IPS DF 6.9 (cell line): Measurements from ENCODE around the gene IKBKG.
A peak's percentile ranks its signal among the peaks of the same experiment; 100 is the strongest.
"Not testable (repeated sequence)": the region's sequence is repeated elsewhere in the genome, so short reads cannot be mapped to it uniquely, and the experiment has no call there.

Source experiments
- DNase-seq: peaks from one replicate; pipeline ENCODE4 v3.0.0-alpha.2; 2013; ENCODE audit warnings: low read depth, low spot score
- H3K27ac ChIP-seq: one replicate; pipeline ENCODE4 v1.5.1; 2013; ENCODE audit warnings: low read length, control low read depth
- H3K27me3 ChIP-seq: 2 replicates; pipeline ENCODE4 v1.6.1; 2013; ENCODE audit warnings: mild to moderate bottlenecking, low read length; ENCODE audit not compliant: control insufficient read depth, insufficient read depth
- H3K36me3 ChIP-seq: 2 replicates; pipeline ENCODE4 v1.6.1; 2013; ENCODE audit warnings: low read length; ENCODE audit not compliant: control insufficient read depth, insufficient read depth
- H3K4me1 ChIP-seq: 2 replicates; pipeline ENCODE4 v1.6.1; 2013; ENCODE audit warnings: low read length; ENCODE audit not compliant: control insufficient read depth, insufficient read depth
- H3K4me3 ChIP-seq: 2 replicates; pipeline ENCODE4 v1.5.1; 2013; ENCODE audit warnings: mild to moderate bottlenecking, low read length
- H3K9me3 ChIP-seq: 2 replicates; pipeline ENCODE4 v1.6.1; 2013; ENCODE audit warnings: low read length, inconsistent platforms; ENCODE audit not compliant: control insufficient read depth, insufficient read depth
- WGBS: extraction: QIAGEN DNeasy Blood & Tissue Kit; methylation state at CpG from one replicate; pipeline ENCODE4 v1.1.7; 2013; ENCODE audit warnings: mixed read lengths, missing lambda C conversion rate; ENCODE audit not compliant: insufficient read length, insufficient coverage; 5-methylcytosine and 5-hydroxymethylcytosine counted together

Gene IKBKG

GRCh38 chrX:154547245-154548027, at the start of gene IKBKG:
Gene IKBKG (plus strand): TSS chrX:154547620. CDS start chrX:154552003, 4,383 bp downstream.
- peaks cover 6% of the 10 kb centered on the region; the same call in 1 of the 2 replicates for H3K36me3 ChIP-seq
- H3K4me1 ChIP-seq: peaks cover 2% of the 10 kb centered on the region; the same call in 1 of the 2 replicates
- H3K27me3 ChIP-seq: no peaks in the 10 kb centered on the region
- peak within 1 kb of the TSS; percentile 90 for H3K4me3 ChIP-seq
- H3K9me3 ChIP-seq: no peaks in the 10 kb centered on the region
- no peak for DNase-seq
- H3K27ac ChIP-seq: no peak within 1 kb of the TSS
- WGBS: no CpG with 5 or more reads among the region's 69 CpGs

- not testable (repeated sequence) for H3K4me3 ChIP-seq
Measured at GRCh38 chrX:154501423-154501822, 46.0 kb upstream of the IKBKG start.

DNA sequence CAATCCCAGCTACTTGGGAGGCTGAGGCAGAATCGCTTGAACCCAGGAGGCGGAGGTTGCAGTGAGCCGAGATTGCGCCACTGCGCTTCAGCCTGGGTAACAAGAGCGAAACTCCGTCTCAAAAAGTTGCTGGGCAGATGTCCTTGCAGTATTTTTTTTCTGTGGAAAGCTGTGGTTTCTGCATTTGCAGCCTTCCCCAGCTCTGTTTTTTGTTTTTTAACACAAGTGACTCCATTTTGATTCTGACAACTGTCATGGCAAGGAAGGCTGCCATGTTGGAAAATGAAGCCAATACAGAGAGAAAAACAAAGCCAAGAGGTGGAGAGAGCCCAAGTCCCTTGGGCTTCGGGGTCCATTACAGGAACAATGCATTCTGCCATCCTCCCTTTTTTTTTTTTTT, 45.3 kb upstream of the IKBKG start:
- H3K36me3 ChIP-seq: no peaks in the 10 kb centered on the region
- no peaks in the 10 kb centered on the region for H3K9me3 ChIP-seq
- no peaks in the 10 kb centered on the region for H3K4me1 ChIP-seq
- H3K27me3 ChIP-seq: no peaks in the 10 kb centered on the region
- H3K4me3 ChIP-seq: no peak overlapping the region
- DNase-seq: no peak
- WGBS: no CpG with 5 or more reads among the region's 8 CpGs
- no peak overlapping the region for H3K27ac ChIP-seq

More at GRCh38 chrX:154501423-154501822, 46.0 kb upstream of the IKBKG start:
- WGBS: no CpG with 5 or more reads among the region's 7 CpGs
- H3K9me3 ChIP-seq, DNase-seq, H3K4me1 ChIP-seq, H3K27ac ChIP-seq, H3K27me3 ChIP-seq, H3K36me3 ChIP-seq: not testable (repeated sequence)

DNA sequence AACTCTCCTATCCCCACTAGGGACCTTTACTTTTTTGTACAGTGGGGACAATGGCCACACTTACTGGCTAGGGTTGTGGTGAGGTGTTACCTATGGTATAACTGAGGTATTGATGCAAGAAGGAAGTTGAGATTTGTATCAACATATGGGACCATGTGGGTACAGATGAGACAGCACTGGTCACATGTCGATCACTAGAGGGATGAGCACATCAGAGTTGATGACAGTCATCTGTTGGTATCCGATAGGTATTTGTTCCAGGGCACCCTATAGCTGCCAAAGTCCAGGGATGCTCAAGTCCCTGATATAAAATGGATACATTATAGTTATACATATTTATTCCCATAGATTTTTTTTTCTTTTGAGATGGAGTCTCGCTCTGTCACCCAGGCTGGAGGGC, 44.4 kb upstream of the IKBKG start:
- H3K27me3 ChIP-seq: no peaks in the 10 kb centered on the region
- H3K4me1 ChIP-seq: no peaks in the 10 kb centered on the region
- H3K36me3 ChIP-seq: no peaks in the 10 kb centered on the region
- DNase-seq: no peak
- H3K27ac ChIP-seq: no peak overlapping the region
- WGBS: no CpG with 5 or more reads among the region's 3 CpGs
- no peak overlapping the region for H3K4me3 ChIP-seq
- H3K9me3 ChIP-seq: no peaks in the 10 kb centered on the region

DNA sequence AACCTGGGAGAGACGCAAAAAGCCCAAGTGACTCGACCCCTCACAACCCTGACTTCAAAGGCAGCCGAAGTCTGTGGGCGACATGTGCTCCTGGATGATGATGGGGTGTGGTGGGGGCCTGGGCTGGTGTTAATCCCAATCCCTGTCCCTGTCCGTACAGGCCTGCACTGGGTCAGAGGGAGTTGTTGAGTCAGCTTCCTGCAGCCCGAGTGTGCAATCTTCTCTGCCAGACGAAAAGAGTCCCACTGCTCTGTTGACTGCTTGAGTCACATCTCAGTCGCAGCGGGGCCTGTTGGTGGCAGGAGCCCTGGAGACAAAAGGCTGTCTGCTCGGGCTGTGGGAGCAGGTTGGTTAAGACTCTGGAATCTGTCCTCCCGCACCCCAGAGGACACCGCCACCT, 41.7 kb upstream of the IKBKG start:
- Histone ChIP-seq H3K9me3 (no peaks in the 10 kb centered on the region), H3K27ac (no peak overlapping the region), H3K4me3 (no peak overlapping the region), H3K27me3 (no peaks in the 10 kb centered on the region), H3K4me1 (no peaks in the 10 kb centered on the region), H3K36me3 (no peaks in the 10 kb centered on the region)
- no peak for DNase-seq
- no CpG with 5 or more reads among the region's 12 CpGs for WGBS

GRCh38 chrX:154506483-154507332, 40.7 kb upstream of the IKBKG start:
- WGBS: no CpG with 5 or more reads among the region's 37 CpGs
- DNase-seq: no peak
- H3K27ac ChIP-seq: no peak overlapping the region
- no peaks in the 10 kb centered on the region for H3K27me3 ChIP-seq
- H3K4me3 ChIP-seq: no peak overlapping the region
- no peaks in the 10 kb centered on the region for H3K36me3 ChIP-seq
- H3K9me3 ChIP-seq: no peaks in the 10 kb centered on the region
- H3K4me1 ChIP-seq: no peaks in the 10 kb centered on the region

- no peaks in the 10 kb centered on the region for H3K36me3 ChIP-seq
- no CpG with 5 or more reads among the region's 24 CpGs for WGBS
- DNase-seq: no peak
- H3K4me3 ChIP-seq: no peak overlapping the region
- no peaks in the 10 kb centered on the region for H3K4me1 ChIP-seq
- H3K27me3 ChIP-seq: no peaks in the 10 kb centered on the region
- H3K27ac ChIP-seq: no peak overlapping the region
- H3K9me3 ChIP-seq: no peaks in the 10 kb centered on the region
Measured at GRCh38 chrX:154507673-154508383, 39.6 kb upstream of the IKBKG start.

GRCh38 chrX:154508384-154508745, 39.1 kb upstream of the IKBKG start:
- no peaks in the 10 kb centered on the region for H3K36me3 ChIP-seq

GRCh38 chrX:154509455-154509854, 38.0 kb upstream of the IKBKG start:
- Histone ChIP-seq H3K9me3 (no peaks in the 10 kb centered on the region), H3K27ac (no peak overlapping the region), H3K27me3 (no peaks in the 10 kb centered on the region), H3K36me3 (no peaks in the 10 kb centered on the region), H3K4me1 (no peaks in the 10 kb centered on the region), H3K4me3 (no peak overlapping the region)
- DNase-seq: no peak
- WGBS: no CpG with 5 or more reads among the region's 5 CpGs

More at GRCh38 chrX:154508384-154508745, 39.1 kb upstream of the IKBKG start:
- H3K27ac ChIP-seq: no peak overlapping the region
- no peaks in the 10 kb centered on the region for H3K9me3 ChIP-seq
- no peaks in the 10 kb centered on the region for H3K27me3 ChIP-seq
- WGBS: no CpG with 5 or more reads among the region's 13 CpGs
- no peak overlapping the region for H3K4me3 ChIP-seq
- H3K4me1 ChIP-seq: no peaks in the 10 kb centered on the region
- DNase-seq: no peak

DNA sequence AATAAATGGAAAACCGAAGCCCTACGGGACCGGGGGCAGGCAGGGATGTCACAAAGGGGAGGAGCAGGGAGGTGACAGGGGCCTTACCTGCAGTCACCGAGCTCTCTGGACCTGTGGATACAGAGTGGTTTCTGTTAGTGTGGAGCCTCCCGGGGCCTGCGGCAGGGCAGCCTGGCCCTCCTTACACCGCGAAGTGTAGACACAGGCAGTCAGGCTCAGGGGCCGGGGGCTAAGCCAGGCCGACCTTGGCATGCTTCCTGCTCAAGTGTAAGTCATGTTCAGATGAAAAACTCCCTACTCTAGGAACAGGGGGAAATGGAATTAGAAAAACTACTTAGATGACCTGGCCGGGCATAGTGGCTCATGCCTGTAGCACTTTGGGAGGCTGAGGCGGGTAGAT, 35.7 kb upstream of the IKBKG start:
- no peaks in the 10 kb centered on the region for H3K36me3 ChIP-seq
- DNase-seq: no peak
- H3K9me3 ChIP-seq: no peaks in the 10 kb centered on the region
- no CpG with 5 or more reads among the region's 12 CpGs for WGBS
- no peak overlapping the region for H3K4me3 ChIP-seq
- no peaks in the 10 kb centered on the region for H3K27me3 ChIP-seq
- H3K27ac ChIP-seq: no peak overlapping the region
- no peaks in the 10 kb centered on the region for H3K4me1 ChIP-seq
